Osteoblast (primary cell): ENCODE data around the gene OLFML2B. TPM values are rescaled to one million over a fixed set of nuclear protein-coding genes. Genes with fewer than 3 reads are reported as not detected.
A peak's percentile ranks its signal among the peaks of the same experiment; 100 is the strongest.

Source experiments
- DNase-seq: peaks from one replicate; pipeline ENCODE4 v3.0.0; 2011; ENCODE audit warnings: low spot score, mixed read lengths; ENCODE audit not compliant: insufficient read length; ENCODE audit errors: missing footprints
- H2AFZ ChIP-seq: 2 replicates; pipeline ENCODE4 v1.6.0; 2011; ENCODE audit warnings: mild to moderate bottlenecking, low read length
- H3K27ac ChIP-seq: 2 replicates; pipeline ENCODE4 v1.5.1; 2011; ENCODE audit warnings: mild to moderate bottlenecking, low read depth, low read length, moderate library complexity
- H3K27me3 ChIP-seq: 2 replicates; pipeline ENCODE4 v1.6.0; 2012; ENCODE audit warnings: mild to moderate bottlenecking, control low read depth, inconsistent platforms, low read length, moderate library complexity; ENCODE audit not compliant: insufficient read depth
- H3K36me3 ChIP-seq: 2 replicates; pipeline ENCODE4 v1.5.1; 2011; ENCODE audit warnings: mild to moderate bottlenecking, low read length, control low read depth, moderate library complexity; ENCODE audit not compliant: insufficient read depth
- H3K4me1 ChIP-seq: 2 replicates; pipeline ENCODE4 v1.5.1; 2011; ENCODE audit warnings: mild to moderate bottlenecking, low read length, control low read depth, moderate library complexity; ENCODE audit not compliant: insufficient read depth
- H3K4me2 ChIP-seq: 2 replicates; pipeline ENCODE4 v1.6.0; 2011; ENCODE audit warnings: mild to moderate bottlenecking, low read length; ENCODE audit not compliant: insufficient read depth
- H3K4me3 ChIP-seq: fragments of 200-600 bp; sonication (generic); 3 replicates; pipeline ENCODE4 v1.5.1; 2012; ENCODE audit warnings: mild to moderate bottlenecking, low read length, inconsistent platforms; ENCODE audit not compliant: insufficient read depth
- H3K79me2 ChIP-seq: 2 replicates; pipeline ENCODE4 v1.6.0; 2012; ENCODE audit warnings: mild to moderate bottlenecking, low read length, control low read depth, inconsistent platforms; ENCODE audit not compliant: insufficient read depth
- H3K9me3 ChIP-seq: 2 replicates; pipeline ENCODE4 v1.5.1; 2011; ENCODE audit warnings: low read depth, low read length, control low read depth
- H4K20me1 ChIP-seq: 2 replicates; pipeline ENCODE4 v1.6.0; 2012; ENCODE audit warnings: mild to moderate bottlenecking, low read length, control low read depth; ENCODE audit not compliant: insufficient read depth
- CTCF ChIP-seq: IDR thresholded peaks from 2 replicates; pipeline ENCODE4 v1.5.1; 2011; ENCODE audit warnings: mild to moderate bottlenecking, low read depth, low read length, moderate library complexity; ENCODE audit errors: extremely low read depth
- total RNA-seq: library from RNA; depleted of rRNA; stranded (reverse); fragments of >200 nt; gene quantifications from 2 replicates; pipeline ENCODE4 v1.2.3, GENCODE V29; 2012

The OLFML2B gene
- total RNA-seq, 1 donor: 49.9 TPM

- DNase-seq: no peak
- H3K27me3 ChIP-seq: no peaks in the 10 kb centered on the region
- no peak overlapping the region for H2AFZ ChIP-seq
These were observed 86.9 kb downstream of the OLFML2B start for GRCh38 chr1:161936786-161937185.

GRCh38 chr1:161935264-161935663 is 88.4 kb downstream of the OLFML2B start:
- Histone ChIP-seq H3K9me3 (no peaks in the 10 kb centered on the region), H4K20me1 (no peaks in the 10 kb centered on the region), H3K27me3 (no peaks in the 10 kb centered on the region), H3K79me2 (no peaks in the 10 kb centered on the region), H3K4me2 (no peak overlapping the region), H3K36me3 (no peaks in the 10 kb centered on the region), H3K27ac (no peak overlapping the region), H3K4me3 (no peak overlapping the region), H2AFZ (no peak overlapping the region), H3K4me1 (peaks cover 6% of the 10 kb centered on the region)
- TF ChIP-seq CTCF: no peak
- DNase-seq: no peak

More at GRCh38 chr1:161936786-161937185, 86.9 kb downstream of the OLFML2B start:
- H3K36me3 ChIP-seq: no peaks in the 10 kb centered on the region
- no peak overlapping the region for H3K4me2 ChIP-seq
- no peaks in the 10 kb centered on the region for H3K79me2 ChIP-seq
- no peaks in the 10 kb centered on the region for H4K20me1 ChIP-seq
- TF ChIP-seq CTCF: no peak
- H3K27ac ChIP-seq: no peak overlapping the region
- no peak overlapping the region for H3K4me3 ChIP-seq
- peaks cover 7% of the 10 kb centered on the region for H3K4me1 ChIP-seq
- H3K9me3 ChIP-seq: no peaks in the 10 kb centered on the region

GRCh38 chr1:161933592-161934588 is 89.8 kb downstream of the OLFML2B start:
- TF ChIP-seq CTCF: no peak
- H3K4me1 ChIP-seq: peaks cover 16% of the 10 kb centered on the region
- H3K36me3 ChIP-seq: no peaks in the 10 kb centered on the region
- H3K79me2 ChIP-seq: no peaks in the 10 kb centered on the region
- peak; percentile 6 for DNase-seq
- H3K27me3 ChIP-seq: no peaks in the 10 kb centered on the region
- no peaks in the 10 kb centered on the region for H4K20me1 ChIP-seq
- H3K4me3 ChIP-seq: no peak overlapping the region
- no peaks in the 10 kb centered on the region for H3K9me3 ChIP-seq
- no peak overlapping the region for H3K4me2 ChIP-seq
- H3K27ac ChIP-seq: no peak overlapping the region
- H2AFZ ChIP-seq: no peak overlapping the region

Other genes starting within 250 kb of the OLFML2B start
- gene NOS1AP, start 45.8 kb upstream of the OLFML2B start, total RNA-seq: under 0.01 TPM in 1 of 2 replicates, not detected in the other